Uterus (tissue), 2 donors: Measurements from ENCODE around the gene GCNT4.

ENCODE experiments used
- POLR2A ChIP-seq, 2 donors: fragments of 450-650 bp; IDR thresholded peaks; one replicate each; pipeline ENCODE4 v1.6.1; 2016; ENCODE audit warnings: antibody characterized with exemption in 2 of 2, mild to moderate bottlenecking in 1 of 2, moderate library complexity in 1 of 2
- TF ChIP-seq, protein P1 (sequence below), 4 experiments: fragments of 200-600 bp in 2 of 4; fragments of 450-650 bp in 2 of 4; sonication (generic) in 2 of 4; IDR thresholded peaks; one replicate each; pipeline ENCODE4 v1.5.1; 2016 to 2019; ENCODE audit warnings: antibody characterized with exemption in 4 of 4, mild to moderate bottlenecking in 2 of 4, moderate library complexity in 1 of 4

- TF ChIP-seq, protein P1, sequence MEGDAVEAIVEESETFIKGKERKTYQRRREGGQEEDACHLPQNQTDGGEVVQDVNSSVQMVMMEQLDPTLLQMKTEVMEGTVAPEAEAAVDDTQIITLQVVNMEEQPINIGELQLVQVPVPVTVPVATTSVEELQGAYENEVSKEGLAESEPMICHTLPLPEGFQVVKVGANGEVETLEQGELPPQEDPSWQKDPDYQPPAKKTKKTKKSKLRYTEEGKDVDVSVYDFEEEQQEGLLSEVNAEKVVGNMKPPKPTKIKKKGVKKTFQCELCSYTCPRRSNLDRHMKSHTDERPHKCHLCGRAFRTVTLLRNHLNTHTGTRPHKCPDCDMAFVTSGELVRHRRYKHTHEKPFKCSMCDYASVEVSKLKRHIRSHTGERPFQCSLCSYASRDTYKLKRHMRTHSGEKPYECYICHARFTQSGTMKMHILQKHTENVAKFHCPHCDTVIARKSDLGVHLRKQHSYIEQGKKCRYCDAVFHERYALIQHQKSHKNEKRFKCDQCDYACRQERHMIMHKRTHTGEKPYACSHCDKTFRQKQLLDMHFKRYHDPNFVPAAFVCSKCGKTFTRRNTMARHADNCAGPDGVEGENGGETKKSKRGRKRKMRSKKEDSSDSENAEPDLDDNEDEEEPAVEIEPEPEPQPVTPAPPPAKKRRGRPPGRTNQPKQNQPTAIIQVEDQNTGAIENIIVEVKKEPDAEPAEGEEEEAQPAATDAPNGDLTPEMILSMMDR (IDR thresholded peaks at IDR 0.05), result no peak
- TF ChIP-seq POLR2A (IDR thresholded peaks at IDR 0.05), result no peak
Observed at GRCh38 chr5:75034137-75034739, 18.1 kb downstream of the GCNT4 start.
